PFSK-1 (cell line): ENCODE results near the gene MEGF11.

Experiments used
- FOXP2 ChIP-seq: optimal IDR thresholded peaks from 2 replicates; pipeline ENCODE3; 2011; ENCODE audit warnings: borderline replicate concordance, control low read depth, inconsistent platforms; ENCODE audit not compliant: insufficient read depth; ENCODE audit errors: extremely low read length, extremely low read depth
- POLR2AphosphoS5 ChIP-seq: IDR thresholded peaks from 2 replicates; pipeline ENCODE4 v1.6.1; 2012; ENCODE audit warnings: low read depth, mild to moderate bottlenecking, control low read depth, low read length, moderate library complexity
- SIN3A ChIP-seq: IDR thresholded peaks from 2 replicates; pipeline ENCODE4 v1.6.1; 2012; ENCODE audit warnings: mild to moderate bottlenecking, low read length, moderate library complexity, borderline replicate concordance; ENCODE audit not compliant: insufficient read depth
- TAF1 ChIP-seq: IDR thresholded peaks from 2 replicates; pipeline ENCODE4 v1.6.1; 2012; ENCODE audit warnings: low read length, control low read depth, borderline replicate concordance; ENCODE audit not compliant: insufficient read depth
- TF ChIP-seq, protein P1 (sequence below), 2 experiments: IDR thresholded peaks; 2 replicates each; pipeline versions ENCODE4 v1.6.1 to v1.8.0; 2011 to 2012; ENCODE audit warnings: low read depth in 2 of 2, low read length in 2 of 2, control low read depth in 1 of 2, inconsistent platforms in 1 of 2, mild to moderate bottlenecking in 1 of 2, moderate library complexity in 1 of 2; ENCODE audit not compliant: insufficient read depth in 1 of 2

Gene MEGF11

GRCh38 chr15:66099950-66100671 lies 153.4 kb downstream of the MEGF11 start:
- TF ChIP-seq FOXP2 (no peak), SIN3A (no peak), TAF1 (no peak), POLR2AphosphoS5 (no peak)
- TF ChIP-seq, protein P1, sequence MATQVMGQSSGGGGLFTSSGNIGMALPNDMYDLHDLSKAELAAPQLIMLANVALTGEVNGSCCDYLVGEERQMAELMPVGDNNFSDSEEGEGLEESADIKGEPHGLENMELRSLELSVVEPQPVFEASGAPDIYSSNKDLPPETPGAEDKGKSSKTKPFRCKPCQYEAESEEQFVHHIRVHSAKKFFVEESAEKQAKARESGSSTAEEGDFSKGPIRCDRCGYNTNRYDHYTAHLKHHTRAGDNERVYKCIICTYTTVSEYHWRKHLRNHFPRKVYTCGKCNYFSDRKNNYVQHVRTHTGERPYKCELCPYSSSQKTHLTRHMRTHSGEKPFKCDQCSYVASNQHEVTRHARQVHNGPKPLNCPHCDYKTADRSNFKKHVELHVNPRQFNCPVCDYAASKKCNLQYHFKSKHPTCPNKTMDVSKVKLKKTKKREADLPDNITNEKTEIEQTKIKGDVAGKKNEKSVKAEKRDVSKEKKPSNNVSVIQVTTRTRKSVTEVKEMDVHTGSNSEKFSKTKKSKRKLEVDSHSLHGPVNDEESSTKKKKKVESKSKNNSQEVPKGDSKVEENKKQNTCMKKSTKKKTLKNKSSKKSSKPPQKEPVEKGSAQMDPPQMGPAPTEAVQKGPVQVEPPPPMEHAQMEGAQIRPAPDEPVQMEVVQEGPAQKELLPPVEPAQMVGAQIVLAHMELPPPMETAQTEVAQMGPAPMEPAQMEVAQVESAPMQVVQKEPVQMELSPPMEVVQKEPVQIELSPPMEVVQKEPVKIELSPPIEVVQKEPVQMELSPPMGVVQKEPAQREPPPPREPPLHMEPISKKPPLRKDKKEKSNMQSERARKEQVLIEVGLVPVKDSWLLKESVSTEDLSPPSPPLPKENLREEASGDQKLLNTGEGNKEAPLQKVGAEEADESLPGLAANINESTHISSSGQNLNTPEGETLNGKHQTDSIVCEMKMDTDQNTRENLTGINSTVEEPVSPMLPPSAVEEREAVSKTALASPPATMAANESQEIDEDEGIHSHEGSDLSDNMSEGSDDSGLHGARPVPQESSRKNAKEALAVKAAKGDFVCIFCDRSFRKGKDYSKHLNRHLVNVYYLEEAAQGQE (IDR thresholded peaks at IDR 0.05; ENCODE audit: insufficient read depth in 1 of 2, low read depth in 2 of 2, low read length in 2 of 2) = no peak

GRCh38 chr15:66098022-66098363 lies 155.6 kb downstream of the MEGF11 start:
- TF ChIP-seq SIN3A (no peak), FOXP2 (no peak), POLR2AphosphoS5 (no peak), TAF1 (no peak)
- TF ChIP-seq, protein P1 (IDR thresholded peaks at IDR 0.05; ENCODE audit: insufficient read depth in 1 of 2, low read depth in 2 of 2, low read length in 2 of 2) = no peak

- TF ChIP-seq POLR2AphosphoS5 (no peak), TAF1 (no peak), FOXP2 (no peak), SIN3A (no peak)
- TF ChIP-seq, protein P1 (IDR thresholded peaks at IDR 0.05; ENCODE audit: insufficient read depth in 1 of 2, low read depth in 2 of 2, low read length in 2 of 2) = no peak
These were observed 156.2 kb downstream of the MEGF11 start for GRCh38 chr15:66097151-66098021.

DNA sequence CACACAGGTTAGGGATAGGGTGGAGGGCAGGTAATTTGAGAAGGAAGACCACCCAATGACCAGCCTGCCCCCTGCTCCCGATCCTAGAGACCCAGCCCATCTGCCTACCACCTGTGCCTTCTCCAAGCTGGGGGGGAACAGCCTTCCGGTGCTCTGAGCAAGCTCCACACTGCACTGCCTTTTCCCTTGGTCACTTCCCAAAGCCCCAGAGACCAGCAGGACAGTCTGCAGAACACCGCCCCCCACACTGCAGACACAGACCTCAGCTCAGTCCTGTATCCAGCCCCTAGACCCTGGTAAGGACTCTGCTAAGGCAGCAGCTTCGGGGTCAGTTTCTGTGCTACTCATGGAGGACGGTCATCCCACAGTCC lies 156.9 kb downstream of the MEGF11 start:
- TF ChIP-seq TAF1 = no peak
- TF ChIP-seq, protein P1 (IDR thresholded peaks at IDR 0.05; ENCODE audit: insufficient read depth in 1 of 2, low read depth in 2 of 2, low read length in 2 of 2) = no peak
- TF ChIP-seq POLR2AphosphoS5 = no peak
- no peak for TF ChIP-seq SIN3A
- no peak for TF ChIP-seq FOXP2
